ENCODE measurements around the gene TNRC6A. TPM values are rescaled to one million over a fixed set of nuclear protein-coding genes. Genes with fewer than 3 reads are reported as not detected.
A peak's percentile ranks its signal among the peaks of the same experiment; 100 is the strongest.

Gene TNRC6A
- total and polyA plus RNA-seq, 9 of the 15 experiments (the other 6 are each of a cell fraction or from before 2014, with no cell fraction given) = 3.4 to 32.1 (median 26.6) TPM

DNA sequence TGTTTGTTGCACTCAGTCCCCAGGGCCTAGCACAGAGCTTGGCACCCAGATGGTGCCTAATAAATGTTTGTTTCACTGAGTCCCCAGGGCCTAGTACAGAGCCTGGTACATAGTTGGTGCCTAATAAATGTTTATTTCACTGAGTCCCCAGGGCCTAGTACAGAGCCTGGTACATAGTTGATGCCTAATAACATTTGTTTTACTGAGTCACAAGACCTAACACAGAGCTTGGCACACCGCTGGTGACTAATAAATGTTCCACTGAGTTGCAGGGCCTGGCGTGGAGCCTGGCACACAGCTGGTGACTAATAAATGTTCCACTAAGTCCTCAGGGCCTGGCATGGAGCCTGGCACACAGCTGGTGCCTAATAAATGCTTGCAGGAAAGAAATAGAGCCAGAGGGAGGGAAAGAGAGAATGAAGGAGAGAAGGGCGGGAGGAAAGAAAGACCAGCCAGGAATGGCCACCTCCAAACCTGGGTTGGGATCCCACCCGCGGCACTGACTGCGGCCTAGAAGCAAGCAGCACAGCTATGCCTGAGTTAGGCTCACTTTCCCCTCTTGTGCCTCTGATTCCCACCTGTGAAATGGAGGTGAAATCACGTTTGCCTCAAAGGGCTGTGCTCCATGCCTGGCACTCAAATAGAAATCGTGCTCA is 123.8 kb downstream of the TNRC6A start (continued):
- TF ChIP-seq PKNOX1 (IDR thresholded peaks at IDR 0.05) (no peak), CBX8 (IDR thresholded peaks at IDR 0.05; ENCODE audit: borderline replicate concordance, extremely low read depth, low read depth, low read length, poor library complexity, severe bottlenecking) (no peak), PTBP1 (IDR thresholded peaks at IDR 0.05; ENCODE audit: low read depth, low read length) (0 out of 2 replicates have a peak, but pooled peaks have one; percentile 18), E2F4 (CRISPR knock-in tag; IDR thresholded peaks at IDR 0.05; ENCODE audit: low read depth) (no peak), NEUROD1 (IDR thresholded peaks at IDR 0.05; ENCODE audit: borderline replicate concordance, low read depth, low read length, partially characterized antibody) (no peak), ZKSCAN3 (CRISPR knock-in tag; IDR thresholded peaks at IDR 0.05) (no peak), DDX20 (tag; IDR thresholded peaks at IDR 0.05; ENCODE audit: low read depth) (no peak), CTCF (IDR thresholded peaks at IDR 0.05 in 2 of 3, conservative IDR thresholded peaks at IDR 0.05 in 1 of 3; ENCODE audit: insufficient read depth in 2 of 3, low read depth in 1 of 3, low read length in 3 of 3) (no peak), KDM1A (IDR thresholded peaks at IDR 0.05) (0 out of 4 replicates have a peak, but pooled peaks of 1 of the 2 experiments have one; percentile 22), ZNF134 (CRISPR knock-in tag; conservative IDR thresholded peaks at IDR 0.05) (no peak), ZNF644 (tag; IDR thresholded peaks at IDR 0.05; ENCODE audit: low read depth) (no peak), ZKSCAN8 (CRISPR knock-in tag; IDR thresholded peaks at IDR 0.05) (peak; percentile 99), KDM2B (CRISPR knock-in tag; IDR thresholded peaks at IDR 0.05) (no peak), YBX1 (IDR thresholded peaks at IDR 0.05) (no peak), ZBTB9 (CRISPR knock-in tag; IDR thresholded peaks at IDR 0.05) (no peak), RBM25 (IDR thresholded peaks at IDR 0.05; ENCODE audit: low read depth, low read length, severe bottlenecking) (peak; percentile 76), RCOR1 (IDR thresholded peaks at IDR 0.05; ENCODE audit: borderline replicate concordance in 1 of 2, low read depth in 2 of 2, low read length in 2 of 2) (peak in 1 of 2 experiments; percentile 30; a peak in 1 of 4 replicates)
